OCI-LY7 (cell line): ENCODE measurements around the gene HS1BP3. TPM values are rescaled to one million over a fixed set of nuclear protein-coding genes. Genes with fewer than 3 reads are reported as not detected.

Experiments used
- BruUV-seq: library from RNA; stranded (reverse); fragments of 400-500 nt; replicated peaks from 2 replicates; lab custom pipeline; 2021; lab: Mats Ljungman, UMichigan
- CTCF ChIA-PET: fragments of 300-600 bp; sonication (Branson Sonifier 250); formaldehyde crosslinking; loops from one replicate; lab custom pipeline; 2022; ENCODE audit warnings: antibody characterized with exemption; ENCODE audit not compliant: unreplicated experiment; lab: Charles Lee
- POLR2A ChIA-PET: fragments of 300-600 bp; sonication (Branson Sonifier 250); formaldehyde crosslinking; loops from one replicate; lab custom pipeline; 2022; ENCODE audit warnings: antibody characterized with exemption; lab: Charles Lee
- DNase-seq: peaks from one replicate; pipeline ENCODE4 v3.0.0-alpha.2; 2015; ENCODE audit warnings: low spot score
- H2AFZ ChIP-seq: fragments of 200-600 bp; sonication (generic), shearing (Covaris generic); 2 replicates; pipeline ENCODE4 v1.6.1; 2014; ENCODE audit warnings: mild to moderate bottlenecking, antibody characterized with exemption, low read length, moderate library complexity
- H3K27ac ChIP-seq: fragments of 200-600 bp; sonication (generic); 2 replicates; pipeline ENCODE4 v1.5.1; 2014; ENCODE audit warnings: mixed run types, low read depth, mild to moderate bottlenecking, moderate library complexity, low read length, inconsistent platforms; ENCODE audit not compliant: poor library complexity, severe bottlenecking
- H3K36me3 ChIP-seq: fragments of 200-600 bp; sonication (generic); 2 replicates; pipeline ENCODE4 v1.6.1; 2014; ENCODE audit warnings: mild to moderate bottlenecking, antibody characterized with exemption, low read length, moderate library complexity, mixed read lengths; ENCODE audit not compliant: insufficient read depth
- H3K4me1 ChIP-seq: fragments of 200-600 bp; sonication (generic); 2 replicates; pipeline ENCODE4 v1.5.1; 2014; ENCODE audit warnings: mild to moderate bottlenecking, low read length; ENCODE audit not compliant: insufficient read depth, poor library complexity, severe bottlenecking
- H3K4me2 ChIP-seq: fragments of 200-600 bp; sonication (generic); 2 replicates; pipeline ENCODE4 v1.6.1; 2014; ENCODE audit warnings: mild to moderate bottlenecking, low read length
- H3K4me3 ChIP-seq: fragments of 200-600 bp; sonication (generic); 2 replicates; pipeline ENCODE4 v1.5.1; 2014; ENCODE audit warnings: mild to moderate bottlenecking, low read depth, low read length; ENCODE audit not compliant: poor library complexity, severe bottlenecking
- H3K79me2 ChIP-seq: fragments of 200-600 bp; sonication (generic); 2 replicates; pipeline ENCODE4 v1.6.1; 2016; ENCODE audit warnings: low read depth, mild to moderate bottlenecking, low read length, moderate library complexity, mixed read lengths; ENCODE audit not compliant: insufficient read depth
- H3K9me2 ChIP-seq: fragments of 200-600 bp; sonication (generic); 2 replicates; pipeline ENCODE4 v1.6.1; 2016; ENCODE audit warnings: mild to moderate bottlenecking, low read length, mixed read lengths; ENCODE audit not compliant: insufficient read depth
- H3K9me3 ChIP-seq: fragments of 200-600 bp; sonication (generic); 2 replicates; pipeline ENCODE4 v1.6.1; 2014; ENCODE audit warnings: mild to moderate bottlenecking, mixed run types, low read length, mixed read lengths
- H4K20me1 ChIP-seq: fragments of 200-600 bp; sonication (generic); 2 replicates; pipeline ENCODE4 v1.6.1; 2014; ENCODE audit warnings: mild to moderate bottlenecking, antibody characterized with exemption, low read length, moderate library complexity, mixed read lengths; ENCODE audit not compliant: insufficient read depth
- CTCF ChIP-seq: fragments of 200-600 bp; sonication (generic); conservative IDR thresholded peaks from 2 replicates; pipeline ENCODE4 v1.5.1; 2014; ENCODE audit warnings: mild to moderate bottlenecking, antibody characterized with exemption, low read length, moderate library complexity, mixed read lengths
- EZH2phosphoT487 ChIP-seq: fragments of 200-600 bp; sonication (generic); IDR thresholded peaks from 2 replicates; pipeline ENCODE4 v1.6.1; 2018; ENCODE audit warnings: low read depth, borderline replicate concordance, mild to moderate bottlenecking, mixed run types, antibody characterized with exemption, low read length, moderate library complexity, mixed read lengths
- intact Hi-C: fragments of 100-400 bp; cut with micrococcal nuclease; formaldehyde crosslinking; loops from one replicate; pipeline ENCODE4 v1.10.0; 2022; ENCODE audit not compliant: unreplicated experiment
- total RNA-seq, 2 experiments: library from RNA; depleted of rRNA in 1 of 2; stranded (reverse); fragments of >200 nt in 1 of 2; shearing (Covaris generic) in 1 of 2; gene quantifications; 2 replicates each; pipeline ENCODE4 v1.2.3, GENCODE V29; 2014 to 2022

Gene HS1BP3
- total RNA-seq, 2 experiments from 2014 or later = 10.6 to 15.2 TPM

- intact Hi-C loops = no loop called here
- BruUV-seq = no TSS peak
- Histone ChIP-seq H3K27ac (no peak overlapping the region), H3K36me3 (no peaks in the 10 kb centered on the region), H4K20me1 (no peaks in the 10 kb centered on the region), H3K4me3 (no peak overlapping the region), H3K9me2 (no peaks in the 10 kb centered on the region), H3K9me3 (no peaks in the 10 kb centered on the region), H2AFZ (no peak overlapping the region), H3K4me1 (peaks cover 14% of the 10 kb centered on the region), H3K79me2 (no peaks in the 10 kb centered on the region), H3K4me2 (no peak overlapping the region)
- DNase-seq = no peak
- CTCF ChIA-PET = interaction anchor here (0.8 to 1.2 kb wide), 3 partner anchors 17 to 66 kb away, joined by 3 to 4 read pairs (median 3); partner anchors contain the start of gene HS1BP3
- POLR2A ChIA-PET = interaction anchor here (0.7 kb wide), 1 partner anchor 330 kb away, joined by 4 read pairs; no protein-coding TSS in a partner anchor
- no peak for TF ChIP-seq EZH2phosphoT487
- TF ChIP-seq CTCF = no peak
Observed at GRCh38 chr2:20633794-20634506, 16.9 kb downstream of the HS1BP3 start.

- H3K4me2 ChIP-seq = peak overlapping the region; percentile 45
Observed at GRCh38 chr2:20633001-20633400, 17.9 kb downstream of the HS1BP3 start.

More at GRCh38 chr2:20633001-20633400, 17.9 kb downstream of the HS1BP3 start:
- Histone ChIP-seq H3K36me3 (no peaks in the 10 kb centered on the region), H3K9me2 (no peaks in the 10 kb centered on the region), H4K20me1 (no peaks in the 10 kb centered on the region), H3K79me2 (no peaks in the 10 kb centered on the region), H3K4me3 (no peak overlapping the region), H3K4me1 (peaks cover 14% of the 10 kb centered on the region), H3K27ac (no peak overlapping the region), H2AFZ (no peak overlapping the region), H3K9me3 (no peaks in the 10 kb centered on the region)
- ChIA-PET CTCF (no interaction called here), POLR2A (no interaction called here)
- DNase-seq = no peak
- no TSS peak for BruUV-seq
- intact Hi-C loops = no loop called here
- TF ChIP-seq CTCF (no peak), EZH2phosphoT487 (no peak)
